ENCODE results near the gene SAMD14.

Gene SAMD14

GRCh38 chr17:50094753-50095619 is 35.0 kb downstream of the SAMD14 start, which contains the start of gene PDK2:
Gene PDK2, plus strand, starts transcription at chr17:50095351. Its CDS starts 85 bp downstream, at chr17:50095436.
- DNase-seq: peak; percentile 95

- peak; percentile 80 for DNase-seq
These were observed 35.7 kb downstream of the SAMD14 start for GRCh38 chr17:50094243-50094752.

GRCh38 chr17:50093807-50094206 is 36.2 kb downstream of the SAMD14 start:
- no peak for DNase-seq

GRCh38 chr17:50093246-50093645 is 36.7 kb downstream of the SAMD14 start:
- no peak for DNase-seq

GRCh38 chr17:50091918-50092285 is 38.1 kb downstream of the SAMD14 start:
- no peak for DNase-seq

GRCh38 chr17:50090971-50091917 is 38.7 kb downstream of the SAMD14 start:
- no peak for DNase-seq

GRCh38 chr17:50090071-50090470 is 39.9 kb downstream of the SAMD14 start:
- DNase-seq: no peak

- no peak for DNase-seq
These were observed 40.8 kb downstream of the SAMD14 start for GRCh38 chr17:50088952-50089825.

GRCh38 chr17:50087912-50088405 is 42.0 kb downstream of the SAMD14 start:
- DNase-seq: no peak

- DNase-seq: peak; percentile 68
These were observed 42.6 kb downstream of the SAMD14 start for GRCh38 chr17:50087246-50087911.

GRCh38 chr17:50081757-50082156 is 48.2 kb downstream of the SAMD14 start:
- no peak for DNase-seq

- DNase-seq: no peak
These were observed 49.1 kb downstream of the SAMD14 start for GRCh38 chr17:50080827-50081226.

GRCh38 chr17:50080096-50080480 is 49.9 kb downstream of the SAMD14 start:
- DNase-seq: no peak

- DNase-seq: no peak
These were observed 50.4 kb downstream of the SAMD14 start for GRCh38 chr17:50079334-50080095.

GRCh38 chr17:50078430-50078829 is 51.5 kb downstream of the SAMD14 start:
- no peak for DNase-seq

GRCh38 chr17:50076591-50077235 is 53.2 kb downstream of the SAMD14 start:
- no peak for DNase-seq

GRCh38 chr17:50076221-50076590 is 53.8 kb downstream of the SAMD14 start:
- DNase-seq: no peak

GRCh38 chr17:50075446-50076032 is 54.4 kb downstream of the SAMD14 start:
- DNase-seq: no peak

GRCh38 chr17:50074227-50074626 is 55.7 kb downstream of the SAMD14 start:
- DNase-seq: no peak

GRCh38 chr17:50072925-50073324 is 57.0 kb downstream of the SAMD14 start:
- DNase-seq: no peak
